Inferior parietal cortex (tissue), 1 donor: ENCODE measurements around the gene ZNF440.

Experiments
- DNase-seq: peaks from one replicate; pipeline ENCODE4 v3.0.0-alpha.2; 2016; ENCODE audit errors: extremely low spot score

ZNF440 gene

DNA sequence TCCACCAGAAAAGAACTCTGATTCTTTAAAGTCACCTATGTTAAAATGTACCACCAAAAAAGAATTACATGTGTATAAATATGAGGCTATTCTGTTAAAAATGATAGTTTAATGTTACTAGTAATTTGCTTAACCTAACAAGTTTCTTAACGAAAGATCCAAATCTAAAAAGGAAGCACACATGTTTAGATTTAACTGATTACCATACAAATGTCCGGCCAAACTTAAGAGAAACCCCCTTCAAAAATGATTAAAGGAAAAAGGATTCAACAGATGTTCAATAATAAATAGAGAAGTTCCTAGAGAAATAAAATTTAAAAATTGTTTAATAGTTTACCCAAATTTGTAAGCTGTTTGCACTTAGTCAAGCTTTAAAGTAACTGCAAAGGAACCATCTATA lies 68.5 kb downstream of the ZNF440 start:
- DNase-seq: no peak
